Glutamatergic neuron (in vitro differentiated cells): ENCODE measurements around the gene MRPS35. TPM values are rescaled to one million over a fixed set of nuclear protein-coding genes. Genes with fewer than 3 reads are reported as not detected.

Experiments used
- DNase-seq: peaks from one replicate; pipeline ENCODE4 v3.0.0; 2022
- H3K27ac Mint-ChIP-seq: one replicate; pipeline ENCODE4 v1.8.0; 2020; ENCODE audit warnings: mild to moderate bottlenecking, mixed read lengths, inconsistent platforms; ENCODE audit not compliant: unreplicated experiment
- H3K27me3 Mint-ChIP-seq: one replicate; pipeline ENCODE4 v1.8.0; 2020; ENCODE audit warnings: mild to moderate bottlenecking, moderate library complexity, mixed read lengths, inconsistent platforms; ENCODE audit not compliant: unreplicated experiment
- H3K36me3 Mint-ChIP-seq: one replicate; pipeline ENCODE4 v1.8.0; 2020; ENCODE audit warnings: mild to moderate bottlenecking, mixed read lengths, inconsistent platforms; ENCODE audit not compliant: unreplicated experiment
- H3K4me1 Mint-ChIP-seq: one replicate; pipeline ENCODE4 v1.8.0; 2020; ENCODE audit warnings: mild to moderate bottlenecking, low read depth, mixed read lengths, inconsistent platforms; ENCODE audit not compliant: unreplicated experiment
- H3K4me3 Mint-ChIP-seq: one replicate; pipeline ENCODE4 v1.8.0; 2020; ENCODE audit warnings: mild to moderate bottlenecking, mixed read lengths, inconsistent platforms; ENCODE audit not compliant: unreplicated experiment
- H3K9me3 Mint-ChIP-seq: one replicate; pipeline ENCODE4 v1.8.0; 2020; ENCODE audit warnings: mild to moderate bottlenecking, moderate library complexity, mixed read lengths, inconsistent platforms; ENCODE audit not compliant: unreplicated experiment
- CTCF ChIP-seq: fragments of 200-600 bp; sonication (generic); IDR thresholded peaks from one replicate; pipeline ENCODE4 v1.5.0; 2021; ENCODE audit not compliant: partially characterized antibody, unreplicated experiment
- total RNA-seq: library from RNA; stranded (reverse); fragmentation: NEBNext Ultra II Directional; extraction: Animal tissue kit (Norgen Biotek cat#: 25700); gene quantifications from one replicate; pipeline ENCODE4 v1.2.1, GENCODE V29; 2021; ENCODE audit not compliant: unreplicated experiment

Gene MRPS35
- total RNA-seq, 1 donor from 2014 or later = 27.4 TPM

- DNase-seq = no peak
- H3K36me3 Mint-ChIP-seq = no peaks in the 10 kb centered on the region
Measured at GRCh38 chr12:27790179-27790578, 79.5 kb downstream of the MRPS35 start.

GRCh38 chr12:27794818-27795584 is 84.4 kb downstream of the MRPS35 start:
- no peaks in the 10 kb centered on the region for H3K9me3 Mint-ChIP-seq
- DNase-seq = no peak
- H3K4me3 Mint-ChIP-seq = no peak overlapping the region
- no peak for TF ChIP-seq CTCF
- no peaks in the 10 kb centered on the region for H3K4me1 Mint-ChIP-seq
- H3K36me3 Mint-ChIP-seq = peaks cover 6% of the 10 kb centered on the region
- no peaks in the 10 kb centered on the region for H3K27me3 Mint-ChIP-seq
- no peak overlapping the region for H3K27ac Mint-ChIP-seq

More at GRCh38 chr12:27790179-27790578, 79.5 kb downstream of the MRPS35 start:
- Mint-ChIP-seq H3K4me1 (peaks cover 10% of the 10 kb centered on the region), H3K9me3 (peaks cover 1% of the 10 kb centered on the region), H3K4me3 (no peak overlapping the region), H3K27ac (no peak overlapping the region), H3K27me3 (no peaks in the 10 kb centered on the region)
- TF ChIP-seq CTCF = no peak

GRCh38 chr12:27796128-27796527 is 85.5 kb downstream of the MRPS35 start:
- H3K4me3 Mint-ChIP-seq = no peak overlapping the region
- no peaks in the 10 kb centered on the region for H3K9me3 Mint-ChIP-seq
- no peak for TF ChIP-seq CTCF
- H3K36me3 Mint-ChIP-seq = peaks cover 6% of the 10 kb centered on the region
- H3K27ac Mint-ChIP-seq = no peak overlapping the region
- H3K4me1 Mint-ChIP-seq = no peaks in the 10 kb centered on the region
- peaks cover 3% of the 10 kb centered on the region for H3K27me3 Mint-ChIP-seq
- no peak for DNase-seq

DNA sequence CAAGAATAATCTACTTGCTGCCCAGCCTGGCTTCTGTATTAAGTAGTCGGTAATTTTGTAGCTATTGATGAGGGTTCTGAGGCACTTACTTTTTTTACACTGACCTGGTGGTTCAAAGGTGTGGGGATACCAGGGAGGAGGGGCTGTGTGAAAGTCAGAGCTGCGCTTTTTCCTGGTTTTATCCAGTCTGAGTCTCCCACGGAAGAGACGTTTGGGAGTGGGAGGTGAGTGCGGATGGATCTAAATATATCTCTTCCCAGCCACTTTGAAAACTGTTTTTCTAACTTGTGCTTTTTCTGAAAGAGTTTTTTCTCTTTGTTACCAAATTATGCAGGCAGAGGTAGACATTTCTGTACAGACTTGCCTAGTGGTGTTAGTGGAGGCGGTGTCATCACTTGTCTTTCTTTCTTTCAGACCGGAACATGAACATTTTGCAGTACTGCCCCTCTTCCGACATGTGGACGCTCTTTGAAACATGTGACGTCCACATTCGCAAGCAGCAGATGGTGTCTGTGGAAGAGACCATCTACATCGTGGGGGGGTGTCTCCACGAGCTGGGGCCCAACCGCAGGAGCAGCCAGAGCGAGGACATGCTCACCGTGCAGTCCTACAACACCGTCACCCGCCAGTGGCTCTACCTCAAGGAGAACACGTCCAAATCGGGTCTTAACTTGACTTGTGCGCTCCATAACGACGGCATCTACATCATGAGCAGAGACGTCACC is 86.8 kb downstream of the MRPS35 start:
- no peak for DNase-seq
- no peaks in the 10 kb centered on the region for H3K9me3 Mint-ChIP-seq
- peak overlapping the region; percentile 0 for H3K27ac Mint-ChIP-seq
- no peaks in the 10 kb centered on the region for H3K4me1 Mint-ChIP-seq
- peaks cover 6% of the 10 kb centered on the region for H3K36me3 Mint-ChIP-seq
- peaks cover 3% of the 10 kb centered on the region for H3K27me3 Mint-ChIP-seq
- no peak for TF ChIP-seq CTCF
- H3K4me3 Mint-ChIP-seq = no peak overlapping the region

GRCh38 chr12:27800819-27801218 is 90.2 kb downstream of the MRPS35 start:
- Mint-ChIP-seq H3K36me3 (peaks cover 6% of the 10 kb centered on the region), H3K27ac (no peak overlapping the region), H3K9me3 (no peaks in the 10 kb centered on the region), H3K27me3 (peaks cover 3% of the 10 kb centered on the region), H3K4me3 (no peak overlapping the region), H3K4me1 (no peaks in the 10 kb centered on the region)
- no peak for DNase-seq
- no peak for TF ChIP-seq CTCF
